HepG2 (cell line): ENCODE results near the gene PGPEP1.

Experiments
- CHD2 ChIP-seq: IDR thresholded peaks from 2 replicates; pipeline ENCODE4 v1.6.1; 2011; ENCODE audit warnings: low read depth, low read length, improper control_type of control experiment
- ZFP37 ChIP-seq: sonication (generic); formaldehyde crosslinking; IDR thresholded peaks from 2 replicates; pipeline ENCODE4 v1.4.0; 2020; ENCODE audit warnings: missing genetic modification reagents, borderline replicate concordance

- no peak for TF ChIP-seq ZFP37
- TF ChIP-seq CHD2, result no peak
Observed at GRCh38 chr19:18384775-18385174, 44.4 kb downstream of the PGPEP1 start.
